Endothelial cell of umbilical vein (primary cell): ENCODE results near the gene S100A1. TPM values are rescaled to one million over a fixed set of nuclear protein-coding genes. Genes with fewer than 3 reads are reported as not detected.
"Not testable (repeated sequence)": the region's sequence is repeated elsewhere in the genome, so short reads cannot be mapped to it uniquely, and the experiment has no call there.

Experiments used
- BruUV-seq: library from RNA; stranded (reverse); fragments of 400-500 nt; replicated peaks from 2 replicates; lab custom pipeline; 2021; lab: Mats Ljungman, UMichigan
- CTCF ChIA-PET: fragments of 300-600, 350-600 bp; sonication (Branson Sonifier 250); formaldehyde crosslinking; loops from one replicate; lab custom pipeline; 2021; ENCODE audit warnings: antibody characterized with exemption, inconsistent platforms; lab: Charles Lee
- POLR2A ChIA-PET: fragments of 300-600, 350-600 bp; sonication (Branson Sonifier 250); formaldehyde crosslinking; loops from one replicate; lab custom pipeline; 2021; ENCODE audit warnings: antibody characterized with exemption, inconsistent platforms; lab: Charles Lee
- DNase-seq: peaks from one replicate; pipeline ENCODE4 v3.0.0-alpha.2; 2011; ENCODE audit warnings: low read depth, low spot score
- FAIRE-seq: peaks from 2 replicates; lab custom pipeline; 2011; peaks lifted over from hg19 to GRCh38; lab: Jason Lieb, UNC
- H2AFZ ChIP-seq: 2 replicates; pipeline ENCODE4 v1.6.0; 2012; ENCODE audit warnings: low read depth, low read length, control low read depth, inconsistent platforms
- H3K27ac ChIP-seq: 2 replicates; pipeline ENCODE4 v1.5.1; 2011; ENCODE audit warnings: low read depth, mild to moderate bottlenecking, control low read depth, low read length, moderate library complexity; ENCODE audit not compliant: insufficient read depth
- H3K27me3 ChIP-seq, 2 experiments: 2 replicates each; pipeline versions ENCODE4 v1.6.0 to v1.6.1; 2011; ENCODE audit warnings: low read length in 2 of 2, mixed read lengths in 1 of 2; ENCODE audit not compliant: control insufficient read depth in 2 of 2, insufficient read depth in 2 of 2
- H3K36me3 ChIP-seq, 2 experiments: 2 replicates in 1 of 2; 3 replicates in 1 of 2; pipeline ENCODE4 v1.5.1; 2011; ENCODE audit warnings: low read length in 2 of 2, mild to moderate bottlenecking in 1 of 2, moderate library complexity in 1 of 2; ENCODE audit not compliant: control insufficient read depth in 2 of 2, insufficient read depth in 2 of 2; ENCODE audit errors: extremely low read depth in 1 of 2
- H3K4me1 ChIP-seq: 3 replicates; pipeline ENCODE4 v1.5.1; 2011; ENCODE audit warnings: mild to moderate bottlenecking, low read length; ENCODE audit not compliant: control insufficient read depth, insufficient read depth; ENCODE audit errors: extremely low read depth
- H3K4me2 ChIP-seq: 2 replicates; pipeline ENCODE4 v1.6.1; 2011; ENCODE audit warnings: low read length, control low read depth, mixed read lengths; ENCODE audit not compliant: insufficient read depth
- H3K4me3 ChIP-seq, 3 experiments: fragments of 200-600 bp in 1 of 3; sonication (generic), shearing (Covaris generic) in 1 of 3; replicated peaks in 1 of 3; 2 replicates each; pipeline ENCODE4 v1.5.1; 2011 to 2016; ENCODE audit warnings: control low read depth in 3 of 3, low read length in 3 of 3, mild to moderate bottlenecking in 2 of 3, inconsistent platforms in 1 of 3, low read depth in 1 of 3, moderate library complexity in 1 of 3; ENCODE audit not compliant: insufficient read depth in 1 of 3
- H3K79me2 ChIP-seq: 2 replicates; pipeline ENCODE4 v1.6.0; 2012; ENCODE audit warnings: low read length, inconsistent platforms; ENCODE audit not compliant: control insufficient read depth, insufficient read depth
- H3K9ac ChIP-seq: replicated peaks from 2 replicates; pipeline ENCODE3; 2011; ENCODE audit warnings: low read length, control low read depth; ENCODE audit not compliant: insufficient read depth; ENCODE audit errors: extremely low read depth
- H3K9me1 ChIP-seq: replicated peaks from 3 replicates; pipeline ENCODE4 v1.6.0; 2011; ENCODE audit warnings: mild to moderate bottlenecking, low read length; ENCODE audit not compliant: control insufficient read depth, insufficient read depth; ENCODE audit errors: extremely low read depth
- H3K9me3 ChIP-seq: replicated peaks from 2 replicates; pipeline ENCODE4 v1.5.1; 2012; ENCODE audit warnings: low read length, inconsistent platforms; ENCODE audit not compliant: control insufficient read depth, insufficient read depth
- H4K20me1 ChIP-seq: replicated peaks from 2 replicates; pipeline ENCODE3; 2011; ENCODE audit warnings: mild to moderate bottlenecking, low read length; ENCODE audit not compliant: control insufficient read depth, insufficient read depth; ENCODE audit errors: extremely low read depth
- CTCF ChIP-seq, 2 donors: IDR thresholded peaks; 1 replicate in 1 of 2; 2 replicates in 1 of 2; pipeline ENCODE4 v1.5.1; 2011; ENCODE audit warnings: low read length in 2 of 2, mild to moderate bottlenecking in 2 of 2, moderate library complexity in 2 of 2, control low read depth in 1 of 2, inconsistent platforms in 1 of 2, low read depth in 1 of 2; ENCODE audit not compliant: insufficient read depth in 1 of 2; ENCODE audit errors: extremely low read depth in 1 of 2
- EZH2 ChIP-seq: IDR thresholded peaks from 2 replicates; pipeline ENCODE4 v1.6.1; 2012; ENCODE audit warnings: borderline replicate concordance, low read depth, mild to moderate bottlenecking, moderate library complexity, low read length, inconsistent platforms; ENCODE audit not compliant: severe bottlenecking
- FOS ChIP-seq: IDR thresholded peaks from 2 replicates; pipeline ENCODE4 v1.6.1; 2011; ENCODE audit warnings: mild to moderate bottlenecking, low read length, moderate library complexity, borderline replicate concordance; ENCODE audit not compliant: insufficient read depth
- GATA2 ChIP-seq: IDR thresholded peaks from 2 replicates; pipeline ENCODE4 v1.7.0; 2011; ENCODE audit warnings: low read depth, mild to moderate bottlenecking, moderate library complexity, mixed read lengths, low read length; ENCODE audit not compliant: insufficient read length, insufficient read depth
- JUN ChIP-seq: IDR thresholded peaks from 2 replicates; pipeline ENCODE4 v1.6.1; 2011; ENCODE audit warnings: borderline replicate concordance, low read depth; ENCODE audit not compliant: insufficient read length, insufficient read depth
- MAX ChIP-seq: IDR thresholded peaks from 2 replicates; pipeline ENCODE4 v1.6.1; 2011; ENCODE audit not compliant: insufficient read depth, insufficient read length
- MYC ChIP-seq: IDR thresholded peaks from one replicate; pipeline ENCODE4 v1.6.1; 2011; ENCODE audit warnings: mild to moderate bottlenecking, low read depth, low read length
- POLR2A ChIP-seq: IDR thresholded peaks from 2 replicates; pipeline ENCODE4 v1.6.1; 2012; ENCODE audit warnings: low read depth, mild to moderate bottlenecking, control low read depth, low read length
- POLR2AphosphoS5 ChIP-seq: IDR thresholded peaks from 2 replicates; pipeline ENCODE4 v1.6.1; 2012; ENCODE audit warnings: low read depth, mild to moderate bottlenecking, control low read depth, low read length, moderate library complexity; ENCODE audit not compliant: insufficient read depth
- dilution Hi-C: fragments of 300-500 bp; cut with MboI; formaldehyde crosslinking; loops from one replicate; pipeline ENCODE4 v1.15.0; 2019; ENCODE audit warnings: low sequenced_read_pairs; ENCODE audit not compliant: extremely low pct_ligation_motif_present
- intact Hi-C: fragments of 100-400 bp; cut with micrococcal nuclease; formaldehyde crosslinking; loops from one replicate; pipeline ENCODE4 v1.10.0; 2022
- polyA plus RNA-seq, 4 experiments: library from polyadenylated mRNA; depleted of rRNA in 3 of 4; stranded (reverse) in 3 of 4; unstranded in 1 of 4; fragments of >200 nt; gene quantifications; 2 replicates each; pipeline versions ENCODE4 v1.2.1 to v1.2.3, GENCODE V29; 2011 to 2012; ENCODE audit warnings: missing spikeins in 1 of 4
- total RNA-seq: library from RNA; stranded (reverse); gene quantifications from 2 replicates; pipeline ENCODE4 v1.2.3, GENCODE V29; 2021

S100A1 gene
- total and polyA plus RNA-seq, 2 donors (not counting 3 experiments of a cell fraction or from before 2014, with no cell fraction given), result not detected

- no peaks in the 10 kb centered on the region for H3K9me1 ChIP-seq
- POLR2A ChIA-PET, result no interaction called here
- BruUV-seq, result no TSS peak
- no peak overlapping the region for H3K4me3 ChIP-seq
- no peaks in the 10 kb centered on the region for H3K4me1 ChIP-seq
- dilution Hi-C loops, result no loop called here
- no peak overlapping the region for H3K27ac ChIP-seq
- TF ChIP-seq POLR2A (no peak), MAX (no peak), CTCF (IDR thresholded peaks at IDR 0.05; ENCODE audit: extremely low read depth in 1 of 2, insufficient read depth in 1 of 2, low read depth in 1 of 2, low read length in 2 of 2) (no peak), JUN (no peak), GATA2 (no peak), FOS (no peak), POLR2AphosphoS5 (no peak), EZH2 (no peak), MYC (no peak)
- intact Hi-C loops, result no loop called here
- no peaks in the 10 kb centered on the region for H3K9me3 ChIP-seq
- no peaks in the 10 kb centered on the region for H3K36me3 ChIP-seq
- H3K27me3 ChIP-seq, result no peaks in the 10 kb centered on the region
- no peak overlapping the region for H3K9ac ChIP-seq
- no peak for DNase-seq
- H2AFZ ChIP-seq, result no peak overlapping the region
- CTCF ChIA-PET, result interaction anchor here (0.9 kb wide), 1 partner anchor 48 kb away, joined by 6 read pairs; the partner anchor contains the start of gene S100A13
- H4K20me1 ChIP-seq, result no peaks in the 10 kb centered on the region
- FAIRE-seq, result no peak
- H3K79me2 ChIP-seq, result no peaks in the 10 kb centered on the region
- no peak overlapping the region for H3K4me2 ChIP-seq
Measured at GRCh38 chr1:153578936-153579335, 49.3 kb upstream of the S100A1 start.

- H3K4me1 ChIP-seq, H3K79me2 ChIP-seq, H3K9me3 ChIP-seq, H3K27me3 ChIP-seq, intact Hi-C loops, H3K36me3 ChIP-seq, BruUV-seq, H3K4me2 ChIP-seq, H3K9me1 ChIP-seq, DNase-seq, H2AFZ ChIP-seq, H4K20me1 ChIP-seq, H3K27ac ChIP-seq, dilution Hi-C loops, H3K4me3 ChIP-seq, FAIRE-seq, H3K9ac ChIP-seq, POLR2A ChIA-PET: not testable (repeated sequence)
- CTCF ChIA-PET, result interaction anchor here (1.3 to 2.0 kb wide), 2 partner anchors 10 to 45 kb away, joined by 4 to 18 read pairs; partner anchors contain the start of gene S100A13
Measured at GRCh38 chr1:153582836-153583235, 45.4 kb upstream of the S100A1 start.

- dilution Hi-C loops, H3K4me3 ChIP-seq, BruUV-seq, CTCF ChIA-PET, DNase-seq, H3K9ac ChIP-seq, intact Hi-C loops, H3K4me1 ChIP-seq, H3K79me2 ChIP-seq, POLR2A ChIA-PET, FAIRE-seq, H4K20me1 ChIP-seq, H3K4me2 ChIP-seq, H3K9me1 ChIP-seq, H3K36me3 ChIP-seq, H3K9me3 ChIP-seq, H3K27ac ChIP-seq, H3K27me3 ChIP-seq, H2AFZ ChIP-seq: not testable (repeated sequence)
Measured at GRCh38 chr1:153583514-153583913, 44.7 kb upstream of the S100A1 start.
